TTC549 (cell line): ENCODE results near the gene KLF7.

Experiments
- FAIRE-seq: peaks from 2 replicates; lab custom pipeline; 2012; peaks lifted over from hg19 to GRCh38; lab: Jason Lieb, UNC

KLF7 gene

GRCh38 chr2:207123776-207124391 lies 41.9 kb downstream of the KLF7 start:
- no peak for FAIRE-seq

- no peak for FAIRE-seq
Observed at GRCh38 chr2:207123335-207123744, 42.4 kb downstream of the KLF7 start.

GRCh38 chr2:207122651-207123334 lies 43.0 kb downstream of the KLF7 start:
- FAIRE-seq = no peak

GRCh38 chr2:207121784-207122183 lies 44.0 kb downstream of the KLF7 start:
- no peak for FAIRE-seq

GRCh38 chr2:207119048-207119447 lies 46.7 kb downstream of the KLF7 start:
- FAIRE-seq = no peak

- no peak for FAIRE-seq
Observed at GRCh38 chr2:207117668-207118067, 48.1 kb downstream of the KLF7 start.

GRCh38 chr2:207115715-207116364 lies 49.9 kb downstream of the KLF7 start:
- no peak for FAIRE-seq

GRCh38 chr2:207113414-207113813 lies 52.3 kb downstream of the KLF7 start:
- FAIRE-seq = no peak

- no peak for FAIRE-seq
Observed at GRCh38 chr2:207112785-207113184, 53.0 kb downstream of the KLF7 start.

GRCh38 chr2:207112383-207112782 lies 53.4 kb downstream of the KLF7 start:
- FAIRE-seq = no peak

GRCh38 chr2:207111757-207112156 lies 54.0 kb downstream of the KLF7 start:
- FAIRE-seq = no peak

- FAIRE-seq = no peak
Observed at GRCh38 chr2:207110715-207111114, 55.0 kb downstream of the KLF7 start.

- FAIRE-seq = no peak
Observed at GRCh38 chr2:207110310-207110709, 55.4 kb downstream of the KLF7 start.

GRCh38 chr2:207109768-207110167 lies 56.0 kb downstream of the KLF7 start:
- no peak for FAIRE-seq

- FAIRE-seq = no peak
Observed at GRCh38 chr2:207108440-207108839, 57.3 kb downstream of the KLF7 start.

- no peak for FAIRE-seq
Observed at GRCh38 chr2:207107551-207107950, 58.2 kb downstream of the KLF7 start.

- FAIRE-seq = no peak
Observed at GRCh38 chr2:207107131-207107530, 58.6 kb downstream of the KLF7 start.

- no peak for FAIRE-seq
Observed at GRCh38 chr2:207103132-207103531, 62.6 kb downstream of the KLF7 start.

GRCh38 chr2:207101984-207102383 lies 63.8 kb downstream of the KLF7 start:
- FAIRE-seq = no peak

- no peak for FAIRE-seq
Observed at GRCh38 chr2:207097278-207097677, 68.5 kb downstream of the KLF7 start.

GRCh38 chr2:207095963-207096362 lies 69.8 kb downstream of the KLF7 start:
- no peak for FAIRE-seq

- FAIRE-seq = no peak
Observed at GRCh38 chr2:207093234-207093633, 72.5 kb downstream of the KLF7 start.

GRCh38 chr2:207092818-207093217 lies 72.9 kb downstream of the KLF7 start:
- no peak for FAIRE-seq

GRCh38 chr2:207091928-207092327 lies 73.8 kb downstream of the KLF7 start:
- FAIRE-seq = no peak
